Measurements from ENCODE around the gene FUBP1.
"Not testable (repeated sequence)": the region's sequence is repeated elsewhere in the genome, so short reads cannot be mapped to it uniquely, and the experiment has no call there.

The FUBP1 gene

DNA sequence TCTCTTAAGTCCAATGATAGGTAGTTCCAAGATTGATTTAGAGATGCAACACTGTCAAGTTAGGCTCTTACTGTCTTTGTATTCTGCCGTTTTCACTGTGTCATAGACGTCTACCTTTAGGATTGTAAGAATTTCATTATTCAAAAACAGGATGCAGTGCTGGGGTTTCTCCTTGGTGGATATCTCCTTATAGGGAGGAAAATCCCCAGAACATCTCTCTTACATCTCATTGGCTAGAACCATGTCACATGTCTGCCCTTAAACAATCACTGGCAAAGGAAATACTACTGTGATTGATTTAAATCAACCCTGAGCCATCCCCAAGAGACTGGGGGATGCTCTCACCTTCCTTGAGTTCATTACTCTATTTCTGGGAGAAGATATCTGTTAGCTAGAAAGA is 10.9 kb upstream of the FUBP1 start:
- DNase-seq (ENCODE audit: low spot score), result no peak

DNA sequence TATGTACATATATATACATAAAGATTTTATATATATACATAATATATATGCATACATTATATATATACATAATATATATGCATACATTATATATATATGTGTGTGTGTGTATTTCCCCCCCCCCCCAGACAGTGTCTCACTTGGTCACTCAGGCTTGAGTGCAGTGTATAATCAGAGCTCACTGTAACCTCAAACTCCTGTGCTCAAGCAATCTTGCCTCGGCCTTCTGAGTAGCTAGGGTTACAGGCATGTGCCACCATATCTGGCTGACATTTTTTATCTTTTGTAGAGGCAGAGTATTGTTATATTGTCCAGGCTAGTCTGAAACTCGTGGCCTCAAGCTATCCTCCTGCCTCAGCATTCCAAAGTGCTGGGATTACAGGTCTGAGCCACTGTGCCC is 9.0 kb upstream of the FUBP1 start:
- DNase-seq (ENCODE audit: low spot score), result no peak

DNA sequence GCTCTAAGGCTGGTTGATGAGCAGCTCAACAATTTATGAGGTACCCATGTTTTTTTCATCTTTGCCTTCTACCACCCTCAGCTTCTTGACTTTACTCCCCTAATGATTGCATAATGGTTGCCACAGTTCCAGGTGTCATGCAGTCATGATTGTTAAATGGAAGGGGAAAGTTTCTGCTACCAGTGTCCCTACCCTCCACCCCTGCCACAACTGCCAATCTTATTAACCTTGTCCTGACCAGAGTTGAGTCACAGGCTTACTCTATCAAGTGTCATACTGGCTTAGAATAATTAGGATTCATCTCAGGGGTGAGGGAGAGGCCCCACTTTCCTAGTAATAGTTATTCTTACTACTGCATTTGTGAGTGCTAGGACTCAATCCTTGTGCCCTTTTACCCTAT is 7.9 kb upstream of the FUBP1 start:
- peak; percentile 51 for DNase-seq (ENCODE audit: low spot score)

DNA sequence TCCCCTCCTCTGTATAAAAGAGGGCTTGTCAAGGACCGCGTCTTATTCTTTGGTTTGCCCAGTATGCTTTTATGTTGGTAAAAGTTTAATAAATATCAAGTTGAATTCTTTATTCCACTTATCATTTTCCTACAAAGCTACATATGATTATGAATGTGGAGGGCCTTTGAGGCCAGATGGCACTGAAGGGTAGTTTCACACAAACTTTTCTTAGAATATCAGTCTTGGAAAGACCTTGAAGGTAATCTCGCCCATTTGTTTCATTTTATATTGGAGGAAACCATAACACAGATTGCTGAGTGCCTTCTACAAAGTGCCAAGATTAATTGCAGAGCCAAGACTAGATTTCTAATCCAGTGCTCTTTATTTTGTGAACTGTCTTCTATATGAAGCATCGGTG is 5.8 kb upstream of the FUBP1 start:
- no peak for DNase-seq (ENCODE audit: low spot score)

DNA sequence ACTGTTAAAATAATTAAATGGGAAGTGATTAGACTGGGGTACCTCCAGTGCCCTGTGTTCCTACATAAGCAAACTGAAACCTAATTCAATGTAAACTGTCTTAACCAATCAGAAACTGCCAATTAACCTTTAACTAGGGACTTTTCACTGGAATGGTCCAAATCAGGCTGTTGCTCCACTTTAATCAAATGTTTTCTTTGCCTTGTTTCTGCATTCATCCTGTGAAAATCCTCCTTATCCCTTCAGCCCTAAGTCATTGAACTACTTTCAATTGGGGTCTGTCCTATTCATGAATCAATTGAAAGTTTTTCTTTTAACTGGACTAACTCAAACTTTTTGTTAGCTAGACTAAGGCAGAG is 5.1 kb upstream of the FUBP1 start:
- no peak for DNase-seq (ENCODE audit: low spot score)

DNA sequence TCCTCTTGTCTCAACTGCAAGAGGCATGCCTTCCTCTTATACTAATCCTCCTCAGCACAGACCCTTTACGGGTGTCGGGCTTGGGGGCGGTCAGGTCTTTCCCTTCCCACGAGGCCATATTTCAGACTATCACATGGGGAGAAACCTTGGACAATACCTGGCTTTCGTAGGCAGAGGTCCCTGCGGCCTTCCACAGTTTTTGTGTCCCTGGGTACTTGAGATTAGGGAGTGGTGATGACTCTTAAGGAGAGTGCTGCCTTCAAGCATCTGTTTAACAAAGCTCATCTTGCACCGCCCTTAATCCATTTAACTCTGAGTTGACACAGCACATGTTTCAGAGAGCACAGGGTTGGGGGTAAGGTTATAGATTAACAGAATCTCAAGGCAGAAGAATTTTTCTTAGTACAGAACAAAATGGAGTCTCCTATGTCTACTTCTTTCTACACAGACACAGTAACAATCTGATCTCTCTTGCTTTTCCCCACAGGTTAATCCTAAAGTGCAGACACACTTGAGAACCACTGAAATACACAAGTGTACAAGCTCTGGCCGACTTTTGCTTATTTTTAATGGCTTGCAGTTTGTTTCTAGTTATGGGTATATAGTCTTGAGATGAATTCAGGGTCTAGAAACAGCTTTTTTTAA is 4.6 kb upstream of the FUBP1 start:
- DNase-seq (ENCODE audit: low spot score), result not testable (repeated sequence)

DNA sequence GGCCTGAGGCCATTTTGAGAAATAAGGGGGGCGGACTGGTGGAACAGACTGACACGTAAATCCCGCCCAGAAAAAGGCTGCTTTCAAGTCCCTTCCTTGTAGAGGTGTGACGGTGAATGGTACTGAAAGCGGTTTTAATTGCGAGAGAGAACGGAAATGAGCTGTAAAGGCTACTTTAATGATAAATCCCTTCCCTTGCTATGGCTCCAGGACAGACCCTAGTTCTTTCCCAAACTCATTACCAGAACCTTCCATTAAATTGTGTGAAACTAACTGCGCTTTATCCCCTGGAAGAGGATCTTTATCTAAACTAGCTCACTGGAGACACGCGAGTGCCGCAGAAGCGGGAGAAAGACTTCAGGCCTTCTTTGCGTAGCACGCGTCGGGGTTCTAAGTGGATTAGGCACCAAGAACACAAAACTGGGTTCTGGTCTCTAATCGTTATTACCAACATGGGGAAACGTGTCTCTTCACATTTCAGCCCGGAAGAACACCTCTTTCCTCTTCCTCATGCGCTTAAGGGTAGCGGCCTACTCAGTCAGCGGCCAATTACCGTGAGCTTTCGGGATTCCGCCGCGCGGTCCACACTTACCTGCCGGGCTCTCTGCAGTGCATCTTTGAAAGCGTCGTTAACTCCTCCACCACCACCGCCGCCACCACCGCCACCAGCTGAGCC is 441 bp downstream of the FUBP1 start:
- DNase-seq (ENCODE audit: low spot score), result peak; percentile 92

DNA sequence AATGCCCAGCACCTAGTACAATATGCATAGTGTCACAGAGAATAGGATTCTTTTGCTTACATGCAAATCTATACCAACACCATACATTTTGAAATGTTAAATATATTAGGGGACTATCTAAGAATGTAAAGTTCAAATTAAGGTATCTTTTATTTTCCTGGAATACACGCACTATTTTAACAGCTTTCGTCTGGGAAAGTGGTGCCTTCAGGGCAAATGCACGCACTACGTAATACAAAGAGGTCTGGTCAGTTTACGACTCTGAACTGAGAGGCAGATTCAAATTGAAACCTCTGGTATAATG is 931 bp downstream of the FUBP1 start:
- no peak for DNase-seq (ENCODE audit: low spot score)

DNA sequence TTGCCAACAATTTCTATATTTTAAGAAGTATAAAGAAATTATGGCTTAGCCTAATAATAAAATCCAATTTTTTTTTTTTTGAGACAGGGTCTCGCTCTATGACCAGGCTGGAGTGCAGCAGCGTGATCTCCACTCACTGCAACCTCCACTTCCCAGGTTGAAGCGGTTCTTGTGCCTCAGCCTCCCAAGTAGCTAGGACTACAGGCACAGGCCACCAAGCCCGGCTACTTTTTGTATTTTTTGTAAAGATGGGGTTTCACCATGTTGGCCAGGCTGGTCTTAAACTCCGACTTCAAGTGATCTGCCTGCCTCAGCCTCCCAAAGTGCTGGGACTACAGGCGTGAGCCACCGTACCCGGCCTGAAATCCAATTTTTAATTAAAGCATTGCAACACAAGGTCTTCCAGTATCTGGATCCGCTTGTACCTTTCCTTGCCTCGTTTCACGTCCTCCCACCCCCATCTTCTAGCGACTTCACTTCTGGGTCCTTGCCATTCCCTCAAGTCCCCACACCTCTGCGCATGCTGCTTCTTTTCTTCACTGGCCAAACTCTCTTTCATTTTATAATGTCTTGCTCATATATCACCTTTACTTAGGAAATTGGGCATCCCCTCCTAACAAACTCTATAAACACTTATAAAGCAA is 2.3 kb downstream of the FUBP1 start:
- DNase-seq (ENCODE audit: low spot score), result no peak

DNA sequence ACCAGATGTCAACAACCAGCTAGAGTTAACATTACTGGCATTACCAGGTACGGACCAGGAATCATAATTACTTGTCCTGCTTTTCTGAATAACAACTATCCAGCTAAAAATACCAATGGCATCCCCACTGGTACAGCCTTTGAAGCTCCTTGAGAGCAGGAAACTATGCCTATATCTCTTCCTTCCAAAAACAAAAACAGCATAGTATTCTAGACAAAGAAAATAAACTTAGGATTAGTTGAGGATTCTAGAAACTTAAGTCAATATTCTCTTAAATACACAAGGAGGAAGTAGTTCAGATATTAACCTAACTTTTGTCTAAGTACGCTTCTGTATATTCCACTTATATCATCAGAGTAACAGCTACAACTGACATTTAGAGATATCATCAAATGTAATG is 3.0 kb downstream of the FUBP1 start:
- DNase-seq (ENCODE audit: low spot score), result no peak

DNA sequence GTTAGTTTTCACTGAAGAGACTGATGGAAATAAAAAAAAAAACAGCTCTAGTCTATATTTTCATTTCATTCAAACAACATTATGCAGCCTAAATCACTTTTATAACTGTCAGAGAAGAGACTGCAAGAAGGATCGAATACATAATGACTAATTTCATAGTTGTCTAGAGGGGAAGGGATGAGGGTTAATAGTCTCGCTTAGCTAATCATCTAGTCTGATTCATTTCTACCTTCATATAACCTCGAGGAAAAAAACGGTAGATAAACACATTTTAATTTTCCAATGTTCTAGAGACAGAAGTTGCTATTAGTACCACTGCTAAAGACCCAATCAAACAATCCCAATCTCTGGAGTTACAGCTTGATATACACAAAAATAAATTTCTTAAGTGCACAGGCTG is 3.5 kb downstream of the FUBP1 start:
- DNase-seq (ENCODE audit: low spot score), result peak; percentile 50

DNA sequence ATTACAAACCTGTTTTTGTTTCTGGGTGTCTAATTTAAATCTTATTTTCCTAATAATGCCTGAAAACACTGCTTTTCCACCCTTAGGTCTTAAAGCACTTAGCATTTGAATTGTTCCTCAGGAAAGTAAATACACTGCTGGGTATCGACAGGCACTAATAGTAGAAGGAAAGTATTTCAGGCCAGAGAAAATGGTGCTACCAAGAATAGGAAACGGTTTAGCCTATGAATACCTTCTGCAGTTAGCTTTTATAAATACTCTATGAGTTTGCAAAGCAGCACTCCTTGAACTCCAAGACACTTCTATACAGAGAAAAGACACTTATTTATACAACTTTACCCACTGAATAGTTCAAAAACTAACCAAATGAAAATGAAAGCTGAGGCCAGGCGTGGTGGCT is 6.8 kb downstream of the FUBP1 start:
- DNase-seq (ENCODE audit: low spot score), result no peak

DNA sequence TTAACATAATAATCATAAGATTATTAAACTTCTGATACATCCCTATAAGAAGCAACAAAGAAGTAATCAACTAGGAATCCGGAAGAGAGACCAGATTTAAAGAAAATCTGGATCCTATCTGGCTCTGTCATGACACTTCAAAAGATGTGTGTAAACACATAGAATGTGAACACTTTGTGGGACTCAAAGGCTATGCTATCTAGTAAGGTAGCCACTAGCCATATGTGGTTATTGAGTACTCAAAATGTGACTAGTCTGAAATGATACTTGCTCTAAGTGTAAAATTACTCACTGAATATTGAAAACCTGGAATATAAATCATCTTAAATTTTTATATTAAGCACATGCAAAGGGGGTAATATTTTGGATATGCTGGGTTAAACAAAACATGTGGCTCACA is 8.7 kb downstream of the FUBP1 start:
- DNase-seq (ENCODE audit: low spot score), result no peak

DNA sequence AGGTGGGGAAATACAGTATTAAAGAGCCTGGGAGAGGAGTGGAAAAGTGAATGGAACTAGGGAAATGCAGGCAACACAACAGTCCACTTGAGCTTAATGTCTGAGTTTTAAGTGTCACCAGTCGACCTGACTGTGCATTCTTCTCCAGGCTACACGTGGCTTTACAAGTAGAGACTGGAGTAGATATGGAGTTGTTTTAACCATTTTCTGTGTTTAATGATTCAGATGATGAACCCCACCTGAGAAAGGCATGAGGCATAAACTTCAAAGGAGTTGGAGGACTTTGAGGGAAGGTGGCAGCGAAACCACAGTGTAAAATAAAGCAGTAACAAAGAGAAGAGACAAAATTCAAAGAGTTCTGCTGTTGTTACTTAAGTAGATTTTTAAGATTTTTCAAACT is 12.6 kb downstream of the FUBP1 start:
- no peak for DNase-seq (ENCODE audit: low spot score)

DNA sequence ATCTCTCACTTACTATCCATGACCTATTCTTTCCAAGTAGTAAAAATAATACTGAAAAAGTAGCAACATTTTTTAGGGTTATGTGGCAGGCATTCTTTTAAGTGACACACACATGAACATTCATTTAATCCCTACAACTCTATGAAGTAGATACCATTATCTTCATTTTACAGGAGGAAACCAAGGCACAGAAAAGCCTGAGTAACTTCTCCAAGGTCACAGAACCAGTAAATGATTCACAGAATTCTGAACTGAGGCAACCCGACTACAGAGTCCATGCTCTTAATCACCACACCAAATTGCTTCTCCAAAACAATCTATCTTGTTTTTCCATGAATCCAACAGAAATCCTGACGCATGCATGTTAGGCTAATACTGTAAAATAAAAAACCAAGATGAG is 17.5 kb downstream of the FUBP1 start:
- peak; percentile 55 for DNase-seq (ENCODE audit: low spot score)

DNA sequence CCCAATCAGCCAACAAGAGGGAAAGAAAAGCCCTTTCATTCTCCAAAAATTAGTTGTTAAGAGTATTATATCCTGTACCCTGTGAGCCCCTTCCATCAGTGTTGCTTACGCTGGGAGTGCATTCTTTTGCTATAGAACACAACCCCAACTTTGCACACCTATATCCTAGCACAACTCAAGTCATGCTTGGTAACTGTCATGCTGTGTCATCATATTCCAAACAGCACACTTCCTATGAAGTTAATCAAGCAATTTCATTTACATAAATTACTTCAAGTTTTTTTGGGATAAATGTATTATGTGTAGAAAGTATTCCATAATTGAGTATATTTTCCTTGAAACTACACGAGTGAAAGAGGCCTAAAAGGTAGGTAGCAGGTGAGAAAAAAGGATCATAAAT is 20.0 kb downstream of the FUBP1 start:
- no peak for DNase-seq (ENCODE audit: low spot score)

DNA sequence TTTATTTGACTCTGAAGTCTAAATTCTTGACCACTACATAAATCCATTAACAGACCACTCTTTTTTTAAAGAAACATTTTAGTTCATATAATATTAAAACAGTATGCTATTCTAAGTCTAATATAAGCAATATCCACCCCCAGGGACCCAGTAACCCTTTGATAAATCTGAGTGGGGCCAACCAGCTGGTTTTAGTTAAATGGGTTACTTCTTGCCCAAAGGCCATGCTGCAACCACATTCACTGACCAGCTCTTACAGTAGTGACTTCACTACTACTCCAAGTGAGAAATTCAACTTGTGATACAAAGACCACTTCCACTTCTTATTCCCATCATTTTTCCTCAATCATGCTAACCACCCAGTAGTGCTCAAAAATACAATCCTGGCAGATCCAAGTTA is 20.5 kb downstream of the FUBP1 start:
- no peak for DNase-seq (ENCODE audit: low spot score)

DNA sequence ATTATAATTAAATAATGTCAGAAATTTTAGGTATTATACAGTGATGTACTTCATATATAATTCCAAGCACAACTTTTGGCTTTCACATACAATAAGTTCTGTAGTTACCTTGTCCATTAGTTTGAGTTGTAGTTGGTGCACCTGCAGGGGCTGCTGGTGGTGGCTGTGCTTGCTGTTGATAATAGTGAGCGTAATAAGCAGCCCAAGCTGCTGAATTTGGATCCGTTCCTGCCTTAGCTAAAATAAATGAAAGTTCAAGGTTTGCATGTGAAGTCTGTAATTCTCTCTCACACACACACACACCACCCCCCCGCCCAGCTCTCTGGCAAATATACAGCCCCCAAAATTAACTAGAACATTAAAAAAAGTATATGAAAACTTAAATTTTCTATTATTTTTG is 22.4 kb downstream of the FUBP1 start:
- no peak for DNase-seq (ENCODE audit: low spot score)

DNA sequence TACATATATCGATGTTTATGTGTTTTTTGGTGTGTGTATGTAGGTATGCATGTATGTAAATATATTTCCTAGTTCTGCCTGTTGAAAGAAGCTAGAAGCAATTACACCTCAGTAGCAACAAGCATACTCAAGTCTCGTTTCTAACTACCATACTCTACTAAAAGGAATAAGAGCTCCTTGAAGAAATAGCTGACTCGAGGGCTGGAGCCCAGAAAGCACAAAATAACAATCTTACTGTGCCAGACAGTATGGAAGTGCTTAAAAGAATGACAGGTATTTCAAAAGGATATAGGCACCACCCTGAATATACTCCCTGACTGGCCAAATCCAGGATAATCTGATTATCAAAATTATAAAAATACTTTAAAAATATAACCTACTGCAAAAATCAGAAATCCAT is 23.2 kb downstream of the FUBP1 start:
- no peak for DNase-seq (ENCODE audit: low spot score)

DNA sequence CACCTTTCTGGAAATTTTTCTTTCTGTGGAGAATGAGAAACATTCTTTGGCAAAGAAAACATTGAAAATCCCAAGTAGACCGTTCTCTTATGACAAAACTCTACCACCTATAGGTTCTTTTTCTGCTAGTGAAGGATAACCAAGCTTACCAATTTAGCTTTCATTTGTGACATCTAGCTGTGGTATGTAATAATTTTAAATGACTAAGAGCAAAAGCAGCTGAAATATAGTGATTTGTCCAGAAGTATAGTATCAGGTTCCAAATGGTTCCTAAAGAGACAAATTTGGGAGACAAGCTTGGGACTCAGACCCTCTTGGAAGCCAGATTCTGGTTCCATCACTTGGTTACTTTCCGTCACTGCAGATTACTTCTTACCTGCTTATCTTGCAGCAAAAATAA is 24.4 kb downstream of the FUBP1 start:
- DNase-seq (ENCODE audit: low spot score), result no peak

DNA sequence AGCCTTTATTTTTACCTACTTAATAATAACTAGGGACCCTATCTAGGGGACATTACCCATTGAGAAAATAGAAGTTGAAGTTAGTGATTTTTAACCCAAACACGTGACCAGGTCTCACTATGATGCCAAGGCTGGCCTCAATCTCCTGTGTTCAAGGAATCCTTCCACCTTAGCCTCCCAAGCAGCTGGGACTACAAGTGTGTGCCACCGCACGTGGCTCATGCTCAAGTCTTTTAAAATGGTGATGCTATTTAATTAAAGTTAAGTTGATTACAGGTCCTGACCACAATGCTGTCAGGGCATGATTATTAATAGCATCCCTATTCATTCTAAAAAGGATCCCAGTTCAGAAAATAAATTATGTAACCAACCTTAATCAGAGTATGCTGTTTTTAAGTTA is 25.0 kb downstream of the FUBP1 start:
- no peak for DNase-seq (ENCODE audit: low spot score)

DNA sequence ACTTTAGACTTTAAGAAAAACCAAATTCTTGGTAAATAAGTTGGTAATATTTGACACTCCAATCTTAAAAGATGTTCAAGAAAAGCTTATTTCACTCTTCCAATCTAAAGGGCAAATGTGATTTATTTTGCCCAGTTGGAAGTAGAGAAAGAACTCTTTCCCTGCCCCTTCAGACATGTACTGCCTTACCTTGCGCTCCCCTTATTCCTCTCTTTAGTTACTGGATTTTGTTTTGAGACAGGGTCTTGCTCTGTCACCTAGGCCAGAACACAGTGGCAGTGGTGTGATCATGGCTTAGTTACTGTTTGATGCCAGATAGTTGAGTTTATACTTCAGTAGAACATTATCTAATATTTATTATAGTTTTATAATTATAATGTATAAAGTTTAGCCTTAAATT is 27.5 kb downstream of the FUBP1 start:
- no peak for DNase-seq (ENCODE audit: low spot score)

DNA sequence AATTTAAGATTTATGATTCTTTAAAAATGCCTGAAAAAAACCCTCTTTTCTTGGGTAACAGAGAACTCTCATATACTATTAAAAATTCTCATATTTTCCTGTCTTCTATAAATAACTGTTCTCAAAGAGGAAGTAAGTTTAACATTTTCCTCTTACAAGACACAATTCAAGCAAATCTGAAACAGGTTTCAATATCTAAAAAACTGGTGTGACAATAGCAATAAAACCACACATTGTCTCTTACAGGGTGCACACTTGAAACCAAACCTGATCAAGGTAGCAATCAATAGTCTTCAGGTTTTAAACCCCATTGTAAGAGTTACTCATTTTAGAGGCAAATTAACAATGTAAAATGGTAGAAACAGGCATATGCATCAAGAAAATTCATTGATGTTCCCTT is 28.0 kb downstream of the FUBP1 start:
- no peak for DNase-seq (ENCODE audit: low spot score)

DNA sequence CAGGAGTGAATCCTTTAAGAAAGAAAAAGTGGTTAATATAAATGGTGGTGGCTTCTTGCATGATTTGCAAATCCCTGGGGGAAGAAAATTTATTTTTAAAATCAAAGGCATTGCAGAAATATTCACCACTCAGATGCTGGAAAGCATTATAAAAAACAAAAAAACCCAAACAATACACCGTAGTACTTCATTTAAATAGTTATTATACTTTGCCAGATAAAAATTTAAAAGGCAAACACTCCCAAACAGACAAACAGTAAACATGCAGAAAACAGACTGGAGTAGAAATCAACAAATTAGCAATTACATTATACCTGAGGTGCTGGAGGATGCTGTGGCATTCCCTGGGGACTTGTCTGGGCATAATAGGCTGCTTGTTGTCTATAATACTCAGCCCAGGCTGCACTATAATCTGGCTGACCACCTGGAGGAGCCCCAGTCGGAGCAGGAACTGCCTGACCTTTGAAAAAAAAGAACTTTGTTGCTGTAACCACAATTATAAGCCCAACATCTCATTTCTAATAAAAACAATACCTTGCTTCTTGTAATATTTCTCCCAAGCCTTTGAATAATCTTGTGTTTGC is 29.9 kb downstream of the FUBP1 start:
- DNase-seq (ENCODE audit: low spot score), result peak; percentile 20
